Measurements from ENCODE around the gene CILP. TPM values are rescaled to one million over a fixed set of nuclear protein-coding genes. Genes with fewer than 3 reads are reported as not detected.

The CILP gene
- total RNA-seq, 1 experiment from 2014 or later: 0.04 TPM

DNA sequence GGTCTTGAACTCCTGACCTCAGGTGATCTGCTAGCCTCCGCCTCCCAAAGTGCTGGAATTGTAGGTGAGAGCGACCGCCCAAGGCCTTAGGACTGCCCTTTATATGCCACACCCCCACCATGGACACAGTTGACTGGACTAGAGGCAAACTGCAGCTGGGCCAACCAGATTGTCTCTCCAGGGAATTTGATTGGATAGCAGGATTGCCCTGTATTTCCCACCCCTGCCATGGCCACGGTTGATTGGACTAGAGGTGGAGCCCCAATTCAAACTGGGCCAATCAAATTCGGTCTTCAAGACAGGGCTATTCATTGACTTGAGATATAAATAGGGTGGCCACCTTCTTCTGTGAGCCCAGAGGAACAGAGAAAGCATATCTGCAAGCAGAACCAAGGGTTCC is 19.3 kb downstream of the CILP start:
- H4K8ac ChIP-seq (replicated peaks; ENCODE audit: insufficient read length, low read depth, low read length): no peak overlapping the region
- no peak overlapping the region for H3T11ph ChIP-seq (ENCODE audit: low read length)
- H2BK12ac ChIP-seq (ENCODE audit: insufficient read length, low read depth, low read length): no peak overlapping the region
- no peak overlapping the region for H4K5ac ChIP-seq (ENCODE audit: insufficient read length, low read depth, low read length)
- no peak overlapping the region for H3K9ac ChIP-seq (ENCODE audit: extremely low read depth, insufficient read length, low read length)
- H2AK5ac ChIP-seq (ENCODE audit: insufficient read length, low read length): no peak overlapping the region
- no peaks in the 10 kb centered on the region for H3K9me3 ChIP-seq (ENCODE audit: control insufficient read depth, low read depth, low read length)
- H3K4me1 ChIP-seq (ENCODE audit: insufficient read depth, low read length): no peaks in the 10 kb centered on the region
- DNase-seq: peak; percentile 42
- no peak overlapping the region for H4K91ac ChIP-seq (ENCODE audit: insufficient read length, low read depth, low read length)
- H3K23me2 ChIP-seq (ENCODE audit: insufficient read length, low read depth, low read length, poor library complexity, severe bottlenecking): no peaks in the 10 kb centered on the region
- no peak overlapping the region for H2AFZ ChIP-seq (ENCODE audit: low read length)
- Mint-ChIP-seq H3K9me3 (peaks cover 0 to 2% of the 10 kb centered on the region in 2 experiments; a peak in 2 of 5 replicates), H3K27me3 (ENCODE audit: low read depth) (no peaks in the 10 kb centered on the region), H3K36me3 (ENCODE audit: insufficient read depth in 1 of 3, low read depth in 3 of 3) (no peaks in the 10 kb centered on the region), H3K4me3 (no peak overlapping the region), H3K27ac (no peak overlapping the region), H3K4me1 (peaks cover 10 to 12% of the 10 kb centered on the region in 2 experiments)
- no peak overlapping the region for H2BK20ac ChIP-seq (ENCODE audit: low read depth, low read length, poor library complexity, severe bottlenecking)
- H4K20me1 ChIP-seq (ENCODE audit: control insufficient read depth, insufficient read depth, insufficient read length): no peaks in the 10 kb centered on the region
- no peak overlapping the region for H3K18ac ChIP-seq (ENCODE audit: insufficient read length, low read depth, low read length)
- H3K27me3 ChIP-seq (ENCODE audit: insufficient read depth, low read length): no peaks in the 10 kb centered on the region
- no peak overlapping the region for H3K56ac ChIP-seq (ENCODE audit: insufficient read length, low read depth, low read length)
- no peak overlapping the region for H2BK5ac ChIP-seq (ENCODE audit: insufficient read length, low read length)
- no peak overlapping the region for H3K27ac ChIP-seq (ENCODE audit: insufficient read length, low read depth, low read length)
- TF ChIP-seq, protein P1, sequence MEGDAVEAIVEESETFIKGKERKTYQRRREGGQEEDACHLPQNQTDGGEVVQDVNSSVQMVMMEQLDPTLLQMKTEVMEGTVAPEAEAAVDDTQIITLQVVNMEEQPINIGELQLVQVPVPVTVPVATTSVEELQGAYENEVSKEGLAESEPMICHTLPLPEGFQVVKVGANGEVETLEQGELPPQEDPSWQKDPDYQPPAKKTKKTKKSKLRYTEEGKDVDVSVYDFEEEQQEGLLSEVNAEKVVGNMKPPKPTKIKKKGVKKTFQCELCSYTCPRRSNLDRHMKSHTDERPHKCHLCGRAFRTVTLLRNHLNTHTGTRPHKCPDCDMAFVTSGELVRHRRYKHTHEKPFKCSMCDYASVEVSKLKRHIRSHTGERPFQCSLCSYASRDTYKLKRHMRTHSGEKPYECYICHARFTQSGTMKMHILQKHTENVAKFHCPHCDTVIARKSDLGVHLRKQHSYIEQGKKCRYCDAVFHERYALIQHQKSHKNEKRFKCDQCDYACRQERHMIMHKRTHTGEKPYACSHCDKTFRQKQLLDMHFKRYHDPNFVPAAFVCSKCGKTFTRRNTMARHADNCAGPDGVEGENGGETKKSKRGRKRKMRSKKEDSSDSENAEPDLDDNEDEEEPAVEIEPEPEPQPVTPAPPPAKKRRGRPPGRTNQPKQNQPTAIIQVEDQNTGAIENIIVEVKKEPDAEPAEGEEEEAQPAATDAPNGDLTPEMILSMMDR (conservative IDR thresholded peaks at IDR 0.05): no peak
- H3K4me2 ChIP-seq (ENCODE audit: insufficient read depth, insufficient read length, low read length): no peak overlapping the region
- H3K23ac ChIP-seq (ENCODE audit: insufficient read length, low read depth, low read length): no peak overlapping the region
- no peak overlapping the region for H3K4ac ChIP-seq (ENCODE audit: low read depth, low read length)
- no peak overlapping the region for H3K14ac ChIP-seq (ENCODE audit: insufficient read depth, low read length)
- H3K79me1 ChIP-seq (ENCODE audit: insufficient read depth, low read depth, low read length, poor library complexity, severe bottlenecking): no peaks in the 10 kb centered on the region
- H2BK120ac ChIP-seq (ENCODE audit: low read depth, low read length, poor library complexity, severe bottlenecking): no peak overlapping the region
- WGBS (ENCODE audit: extremely low coverage, insufficient read length, low lambda C conversion rate): no CpG with 5 or more reads among the region's 5 CpGs
- no peaks in the 10 kb centered on the region for H3K79me2 ChIP-seq (ENCODE audit: insufficient read depth, low read length)
- no peak overlapping the region for H2BK15ac ChIP-seq (ENCODE audit: low read depth, low read length)

All from H9 (cell line).